A549 (cell line): ENCODE data around the gene TXN2.
"Not testable (repeated sequence)": the region's sequence is repeated elsewhere in the genome, so short reads cannot be mapped to it uniquely, and the experiment has no call there.

Experiments used
- CBX2 ChIP-seq: fragments of 200-600 bp; sonication (generic); IDR thresholded peaks from 2 replicates; pipeline ENCODE4 v1.6.1; 2016; ENCODE audit warnings: low read depth, mild to moderate bottlenecking, borderline replicate concordance
- CTCF ChIP-seq: fragments of >200 bp; sonication (Bioruptor Twin); formaldehyde crosslinking; IDR thresholded peaks from 3 replicates; pipeline ENCODE4 v1.5.1; 2016
- JUN ChIP-seq, 2 experiments: fragments of >200 bp; sonication (Bioruptor Twin); formaldehyde crosslinking; IDR thresholded peaks; 2 replicates in 1 of 2; 3 replicates in 1 of 2; pipeline ENCODE4 v1.6.1; 2016 to 2017
- KDM1A ChIP-seq: fragments of 200-600 bp; sonication (generic); IDR thresholded peaks from 2 replicates; pipeline ENCODE4 v1.6.1; 2016; ENCODE audit warnings: low read depth, mild to moderate bottlenecking
- POLR2A ChIP-seq: IDR thresholded peaks from 2 replicates; pipeline ENCODE4 v1.6.1; 2012; ENCODE audit warnings: mild to moderate bottlenecking, low read length

GRCh38 chr22:36424466-36424865 lies 57.0 kb downstream of the TXN2 start:
- not testable (repeated sequence) for TF ChIP-seq KDM1A; CTCF; JUN (IDR thresholded peaks at IDR 0.05); POLR2A; CBX2
